NCI-H748 treated with DMSO at 0.1 percent for 48 hours (cell line): ENCODE measurements around the gene SAMD11.

Experiments
- DNase-seq: peaks from one replicate; lab custom pipeline; 2025; lab: John Stamatoyannopoulos, UW

The SAMD11 gene

DNA sequence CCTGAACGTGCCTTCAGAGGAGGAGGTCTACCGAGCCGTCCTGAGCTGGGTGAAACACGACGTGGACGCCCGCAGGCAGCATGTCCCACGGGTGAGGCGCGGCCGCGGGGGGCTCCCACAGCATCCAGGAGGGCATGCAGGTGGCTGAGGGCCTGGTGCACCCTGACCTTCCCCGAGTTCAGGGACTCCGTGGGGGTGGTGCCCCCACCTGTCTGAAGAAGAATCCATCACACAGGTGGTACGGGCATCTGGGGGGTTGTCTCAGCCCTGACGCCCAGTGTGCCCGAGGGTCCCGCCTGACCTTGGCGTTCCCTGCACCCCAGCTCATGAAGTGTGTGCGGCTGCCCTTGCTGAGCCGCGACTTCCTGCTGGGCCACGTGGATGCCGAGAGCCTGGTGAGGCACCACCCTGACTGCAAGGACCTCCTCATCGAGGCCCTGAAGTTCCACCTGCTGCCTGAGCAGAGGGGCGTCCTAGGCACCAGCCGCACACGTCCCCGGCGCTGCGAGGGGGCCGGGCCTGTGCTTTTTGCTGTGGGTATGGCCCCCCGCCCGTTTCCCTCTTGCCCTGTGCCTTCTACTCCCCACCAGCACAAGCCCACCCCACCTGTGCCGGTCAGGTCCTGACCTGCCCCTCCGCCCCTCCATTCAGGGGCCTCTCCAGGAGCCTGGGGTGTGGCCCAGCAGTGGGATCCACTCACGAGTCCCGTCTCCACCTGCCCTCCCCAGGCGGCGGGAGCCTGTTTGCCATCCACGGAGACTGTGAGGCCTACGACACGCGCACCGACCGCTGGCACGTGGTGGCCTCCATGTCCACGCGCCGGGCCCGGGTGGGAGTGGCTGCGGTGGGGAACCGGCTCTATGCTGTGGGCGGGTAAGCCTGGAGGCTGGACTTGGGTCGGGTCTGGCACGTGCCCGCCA is 38.9 kb downstream of the SAMD11 start:
- DNase-seq, result no peak

DNA sequence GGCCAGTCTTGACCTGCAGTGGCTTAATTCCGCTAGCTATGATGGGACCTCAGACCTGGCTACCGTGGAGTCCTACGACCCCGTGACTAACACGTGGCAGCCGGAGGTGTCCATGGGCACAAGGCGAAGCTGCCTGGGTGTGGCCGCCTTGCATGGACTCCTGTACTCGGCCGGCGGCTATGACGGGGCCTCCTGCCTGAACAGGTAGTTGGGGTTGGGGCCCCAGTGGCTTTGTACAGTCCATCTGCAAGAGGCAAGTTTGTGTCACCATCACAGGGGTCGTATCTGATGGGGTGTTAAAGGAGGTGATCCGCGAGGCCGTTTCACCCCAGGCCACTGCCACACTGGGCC is 39.6 kb downstream of the SAMD11 start:
- no peak for DNase-seq

DNA sequence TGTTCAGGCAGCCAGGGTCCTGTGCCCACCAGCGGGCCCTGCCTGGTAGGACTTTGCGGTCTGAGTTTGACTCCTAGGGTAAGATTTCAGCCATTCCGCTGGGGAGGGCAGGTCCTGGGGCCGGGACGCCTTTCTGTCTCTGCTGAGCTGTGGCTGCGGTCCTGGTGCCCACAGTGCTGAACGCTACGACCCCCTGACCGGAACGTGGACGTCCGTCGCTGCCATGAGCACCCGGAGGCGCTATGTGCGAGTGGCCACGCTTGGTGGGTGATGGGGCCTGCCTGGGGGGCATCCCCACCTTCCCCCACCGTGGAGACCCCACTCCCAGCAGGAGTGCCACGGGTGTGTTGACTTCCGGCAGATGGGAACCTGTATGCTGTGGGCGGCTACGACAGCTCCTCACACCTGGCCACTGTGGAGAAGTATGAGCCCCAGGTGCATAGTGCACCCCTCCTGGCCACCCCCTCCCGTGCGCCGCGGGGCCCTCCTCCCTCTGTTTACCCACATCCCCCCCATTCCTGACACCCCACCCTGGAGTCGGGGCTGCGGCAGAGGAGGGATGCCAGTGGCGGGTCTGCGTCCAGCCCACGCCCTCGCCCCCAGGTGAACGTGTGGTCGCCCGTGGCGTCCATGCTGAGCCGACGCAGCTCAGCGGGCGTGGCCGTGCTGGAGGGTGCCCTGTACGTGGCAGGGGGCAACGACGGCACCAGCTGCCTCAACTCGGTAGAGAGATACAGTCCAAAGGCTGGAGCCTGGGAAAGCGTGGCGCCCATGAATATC is 40.2 kb downstream of the SAMD11 start:
- no peak for DNase-seq

DNA sequence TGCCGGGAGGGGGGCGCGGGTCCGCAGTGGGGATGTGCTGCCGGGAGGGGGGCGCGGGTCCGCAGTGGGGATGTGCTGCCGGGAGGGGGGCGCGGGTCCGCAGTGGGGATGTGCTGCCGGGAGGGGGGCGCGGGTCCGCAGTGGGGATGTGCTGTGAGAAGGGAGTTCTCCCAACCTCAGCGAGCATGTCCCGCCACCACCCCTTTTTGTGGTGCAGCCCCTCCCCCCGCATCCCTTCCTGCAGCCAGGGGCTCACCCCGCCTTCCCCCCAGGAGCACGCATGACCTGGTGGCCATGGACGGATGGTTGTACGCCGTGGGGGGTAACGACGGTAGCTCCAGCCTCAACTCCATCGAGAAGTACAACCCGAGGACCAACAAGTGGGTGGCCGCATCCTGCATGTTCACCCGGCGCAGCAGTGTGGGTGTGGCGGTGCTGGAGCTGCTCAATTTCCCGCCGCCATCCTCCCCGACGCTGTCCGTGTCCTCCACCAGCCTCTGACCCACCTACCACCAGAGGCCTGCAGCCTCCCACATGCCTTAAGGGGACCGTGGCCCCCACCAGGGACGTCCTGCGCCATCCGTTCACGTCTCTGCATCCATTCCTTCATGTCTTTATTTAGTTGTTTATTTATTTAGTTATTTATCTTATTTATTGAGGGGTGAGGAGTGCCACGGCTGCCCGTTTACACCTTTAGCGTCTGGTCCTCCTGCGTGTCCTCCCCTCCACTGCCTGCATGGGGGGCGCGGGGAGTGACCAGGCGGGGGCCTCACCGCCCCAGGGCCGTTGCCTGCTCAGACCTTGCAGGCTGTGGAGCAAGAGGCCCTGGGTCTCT is 41.2 kb downstream of the SAMD11 start:
- DNase-seq, result no peak

- no peak for DNase-seq
Observed at GRCh38 chr1:965526-966134, 41.9 kb downstream of the SAMD11 start.

DNA sequence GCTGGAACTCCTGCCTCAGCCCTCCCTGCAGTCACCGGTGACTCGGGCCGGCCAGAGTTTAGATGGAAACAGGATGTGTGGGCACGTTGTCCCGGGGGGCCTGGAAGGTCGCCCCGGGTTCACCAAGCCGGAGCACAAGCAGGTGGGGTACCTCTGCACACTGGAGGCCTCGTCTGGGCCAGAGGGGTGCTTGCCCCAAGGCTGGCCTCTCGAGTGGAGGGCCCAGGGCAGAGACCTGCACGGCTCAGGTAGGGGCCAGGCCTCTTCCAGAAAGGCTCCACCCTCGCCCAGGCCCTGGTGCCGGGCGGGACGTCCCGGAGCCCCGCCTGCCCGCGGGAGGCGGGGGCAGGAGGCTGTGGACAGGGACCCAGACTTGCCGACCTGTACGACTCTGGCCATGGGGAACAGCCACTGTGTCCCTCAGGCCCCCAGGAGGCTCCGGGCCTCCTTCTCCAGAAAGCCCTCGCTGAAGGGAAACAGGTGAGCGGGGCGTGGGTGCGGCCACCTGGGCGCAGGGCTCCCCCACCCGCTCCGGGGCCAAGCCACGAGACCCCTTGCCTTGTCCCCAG is 42.5 kb downstream of the SAMD11 start, which contains the start of gene PLEKHN1:
TSS of gene PLEKHN1 (plus strand) at position 348 of the 569 bp plus-strand sequence. CDS start at position 398, 50 bp downstream.
- DNase-seq, result no peak

DNA sequence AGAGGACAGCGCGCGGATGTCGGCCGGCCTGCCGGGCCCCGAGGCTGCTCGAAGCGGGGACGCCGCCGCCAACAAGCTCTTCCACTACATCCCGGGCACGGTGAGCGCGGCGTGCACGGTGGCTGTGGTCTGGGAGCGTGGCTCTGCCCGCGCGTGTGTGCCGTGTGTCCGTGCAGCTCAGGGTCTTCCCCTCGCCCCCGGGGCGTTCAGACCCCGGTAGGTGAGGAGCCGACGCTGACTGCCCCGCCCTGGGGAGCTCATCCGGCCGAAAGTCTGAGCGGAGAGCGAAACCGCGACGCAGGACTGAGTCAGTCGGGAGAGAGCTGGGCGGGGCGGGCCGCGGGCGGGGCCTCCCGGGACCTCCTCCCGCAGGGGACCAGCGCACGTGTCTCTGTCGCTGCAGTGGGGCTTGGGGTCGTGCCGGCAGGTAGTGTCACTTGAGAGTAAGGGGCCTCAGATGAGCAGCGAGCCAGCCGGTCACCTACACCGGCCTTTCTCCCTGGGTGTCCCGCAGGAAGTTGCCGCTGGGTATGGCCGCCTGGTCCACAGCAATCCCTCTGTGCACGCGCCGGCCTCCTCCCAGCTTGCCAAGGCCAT is 43.1 kb downstream of the SAMD11 start:
- DNase-seq, result no peak

DNA sequence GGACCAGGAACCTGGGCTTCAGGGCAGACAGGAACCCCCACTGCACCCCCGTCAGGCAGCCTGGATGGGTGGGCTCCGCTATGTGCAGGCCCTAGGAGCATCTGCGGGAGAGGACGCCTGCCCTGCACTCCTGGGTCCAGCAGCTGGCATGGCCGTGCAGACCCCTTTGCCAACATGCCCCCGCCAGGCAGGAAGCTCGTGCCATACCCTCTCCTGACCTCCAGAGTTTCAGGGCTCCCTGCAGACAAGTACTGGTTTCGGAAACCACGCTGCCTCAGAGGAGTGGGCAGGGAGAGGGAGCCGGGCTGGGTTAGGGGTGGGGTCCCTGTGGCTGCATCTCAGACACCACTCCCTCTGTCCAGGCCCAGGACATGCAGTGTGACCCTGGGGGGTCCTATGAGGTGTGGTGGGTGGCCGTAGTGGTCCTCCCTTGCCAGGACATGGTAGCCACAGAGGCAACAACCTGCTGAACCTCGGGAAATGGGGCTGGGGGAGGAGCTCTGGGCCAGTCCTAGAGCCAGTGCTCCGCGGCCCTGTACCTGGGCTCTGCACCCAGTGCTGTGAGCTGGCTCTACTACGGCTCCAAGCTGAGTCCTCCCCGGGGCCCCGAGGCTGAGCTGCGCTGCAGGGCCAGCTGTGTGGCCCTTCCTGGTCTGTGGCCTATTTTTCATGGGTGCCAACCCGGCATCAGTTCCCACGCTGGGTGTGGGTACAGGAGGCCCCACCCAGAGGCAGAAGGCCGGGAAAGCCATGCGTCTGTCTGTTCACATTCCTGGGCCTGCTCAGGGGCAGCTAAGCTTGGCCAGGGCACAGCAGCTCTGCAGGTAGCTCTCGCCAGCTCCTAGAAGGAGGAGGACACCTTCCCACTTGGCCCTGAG is 44.0 kb downstream of the SAMD11 start:
- DNase-seq, result no peak

- no peak for DNase-seq
Observed at GRCh38 chr1:969260-969855, 45.6 kb downstream of the SAMD11 start.

DNA sequence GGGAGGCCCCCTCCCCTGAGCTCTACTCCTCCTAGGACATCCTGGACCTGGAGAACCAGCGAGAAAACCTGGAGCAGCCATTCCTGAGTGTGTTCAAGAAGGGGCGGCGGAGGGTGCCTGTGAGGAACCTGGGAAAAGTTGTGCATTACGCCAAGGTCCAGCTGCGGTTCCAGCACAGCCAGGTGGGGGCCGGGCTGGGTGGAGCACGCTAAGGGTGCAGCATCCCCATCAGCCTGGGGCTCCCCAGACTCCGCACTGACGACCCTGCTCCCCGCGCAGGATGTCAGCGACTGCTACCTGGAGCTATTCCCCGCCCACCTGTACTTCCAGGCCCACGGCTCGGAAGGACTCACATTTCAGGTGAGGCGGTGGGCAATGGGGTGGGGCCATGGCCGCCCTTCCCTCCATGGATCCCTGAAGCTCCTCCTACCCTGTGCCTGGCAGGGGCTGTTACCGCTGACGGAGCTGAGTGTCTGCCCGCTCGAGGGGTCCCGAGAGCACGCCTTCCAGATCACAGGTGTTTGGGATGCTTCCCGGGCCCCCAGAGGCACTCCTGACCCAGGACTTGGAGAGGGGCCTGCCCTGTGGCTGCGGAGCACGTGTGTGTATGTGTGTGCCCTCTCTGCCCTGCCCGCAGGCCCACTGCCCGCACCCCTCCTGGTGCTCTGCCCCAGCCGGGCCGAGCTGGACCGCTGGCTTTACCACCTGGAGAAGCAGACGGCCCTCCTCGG is 46.7 kb downstream of the SAMD11 start:
- no peak for DNase-seq

GRCh38 chr1:970973-971730 is 47.4 kb downstream of the SAMD11 start:
- DNase-seq, result no peak

GRCh38 chr1:971751-972506 is 48.2 kb downstream of the SAMD11 start:
- no peak for DNase-seq

DNA sequence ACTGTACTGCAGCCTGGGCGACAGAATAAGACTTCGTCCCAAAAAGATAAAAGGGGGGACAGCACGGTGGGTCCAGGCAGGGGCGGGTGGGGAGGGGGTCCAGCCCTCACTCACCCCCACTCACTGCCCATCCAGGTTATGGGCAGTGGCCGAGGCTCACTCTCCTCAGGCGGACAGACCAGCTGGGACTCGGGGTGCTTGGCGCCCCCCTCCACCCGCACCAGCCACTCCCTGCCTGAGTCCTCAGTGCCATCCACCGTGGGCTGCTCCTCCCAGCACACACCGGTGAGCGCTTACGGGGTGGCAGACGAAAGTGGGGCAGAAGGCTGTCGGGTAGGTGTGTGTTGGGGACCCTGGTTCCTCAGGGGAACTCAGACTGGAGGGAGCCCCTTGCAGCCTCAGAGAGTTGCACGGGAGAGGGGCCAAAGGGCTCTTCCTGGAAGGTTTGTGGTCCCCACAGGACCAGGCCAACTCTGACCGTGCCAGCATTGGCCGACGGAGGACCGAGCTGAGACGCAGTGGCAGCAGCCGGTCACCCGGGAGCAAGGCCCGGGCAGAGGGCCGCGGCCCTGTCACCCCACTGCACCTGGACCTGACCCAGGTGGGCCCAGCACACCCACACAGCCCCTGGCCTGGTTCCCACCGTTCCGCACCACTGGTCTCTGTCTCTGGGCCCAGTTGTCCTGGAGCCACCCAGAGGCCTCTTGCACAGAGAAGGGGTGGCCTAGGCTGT is 49.2 kb downstream of the SAMD11 start:
- no peak for DNase-seq

DNA sequence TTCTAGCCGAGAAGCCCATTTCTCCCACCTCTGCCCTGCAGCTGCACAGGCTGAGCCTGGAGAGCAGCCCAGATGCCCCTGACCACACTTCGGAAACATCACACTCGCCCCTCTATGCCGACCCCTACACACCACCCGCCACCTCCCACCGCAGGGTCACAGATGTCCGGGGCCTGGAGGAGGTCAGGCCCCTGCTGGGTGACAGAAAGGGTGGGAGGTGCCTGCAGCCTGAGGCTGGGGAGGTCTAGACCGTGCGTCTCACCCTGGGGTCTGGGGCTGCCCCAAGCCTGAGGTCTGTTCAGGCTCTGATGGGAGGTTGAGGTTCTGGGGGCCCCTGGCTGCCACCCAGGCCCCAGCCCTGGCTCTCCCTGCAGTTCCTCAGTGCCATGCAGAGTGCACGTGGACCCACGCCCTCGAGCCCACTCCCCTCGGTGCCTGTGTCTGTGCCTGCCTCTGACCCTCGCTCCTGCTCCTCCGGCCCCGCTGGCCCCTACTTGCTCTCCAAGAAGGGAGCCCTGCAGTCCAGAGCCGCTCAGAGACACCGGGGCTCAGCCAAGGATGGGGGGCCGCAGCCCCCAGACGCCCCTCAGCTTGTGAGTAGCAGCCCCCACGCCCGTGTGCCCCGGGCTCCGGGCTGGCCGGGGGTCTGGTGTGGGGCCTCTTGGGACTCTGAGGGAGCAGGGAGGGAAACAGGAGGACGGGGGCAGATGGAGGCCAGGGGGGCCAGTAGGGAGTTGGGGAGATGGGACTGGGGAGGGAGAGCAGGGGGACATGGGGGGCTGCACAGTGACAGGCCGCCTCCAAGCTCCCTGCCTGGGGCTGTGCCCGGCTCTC is 50.0 kb downstream of the SAMD11 start:
- no peak for DNase-seq

- DNase-seq, result no peak
Observed at GRCh38 chr1:974293-974640, 50.5 kb downstream of the SAMD11 start.
